GM21390 (cell line): Measurements from ENCODE around the gene COL5A1.
"Not testable (repeated sequence)": the region's sequence is repeated elsewhere in the genome, so short reads cannot be mapped to it uniquely, and the experiment has no call there.

ENCODE experiments used
- ATAC-seq: cut with Tn5 transposase; IDR thresholded peaks from one replicate; pipeline ENCODE4 v1.9.1; 2021; ENCODE audit not compliant: unreplicated experiment

The COL5A1 gene

GRCh38 chr9:134707031-134707680 lies 65.6 kb downstream of the COL5A1 start:
- ATAC-seq: no peak

- no peak for ATAC-seq
Observed at GRCh38 chr9:134707731-134708671, 66.4 kb downstream of the COL5A1 start.

GRCh38 chr9:134708672-134709038 lies 67.1 kb downstream of the COL5A1 start:
- ATAC-seq: no peak

GRCh38 chr9:134709512-134710270 lies 68.1 kb downstream of the COL5A1 start:
- ATAC-seq: no peak

GRCh38 chr9:134710271-134710540 lies 68.6 kb downstream of the COL5A1 start:
- no peak for ATAC-seq

GRCh38 chr9:134710901-134711300 lies 69.3 kb downstream of the COL5A1 start:
- no peak for ATAC-seq

GRCh38 chr9:134712243-134712642 lies 70.6 kb downstream of the COL5A1 start:
- ATAC-seq: no peak

- no peak for ATAC-seq
Observed at GRCh38 chr9:134712926-134713325, 71.3 kb downstream of the COL5A1 start.

GRCh38 chr9:134715536-134715935 lies 73.9 kb downstream of the COL5A1 start:
- ATAC-seq: not testable (repeated sequence)

- no peak for ATAC-seq
Observed at GRCh38 chr9:134716067-134716466, 74.5 kb downstream of the COL5A1 start.

- no peak for ATAC-seq
Observed at GRCh38 chr9:134717056-134717455, 75.5 kb downstream of the COL5A1 start.

GRCh38 chr9:134717924-134718645 lies 76.5 kb downstream of the COL5A1 start:
- ATAC-seq: no peak

- ATAC-seq: no peak
Observed at GRCh38 chr9:134719331-134719730, 77.7 kb downstream of the COL5A1 start.

- no peak for ATAC-seq
Observed at GRCh38 chr9:134720136-134720753, 78.6 kb downstream of the COL5A1 start.

GRCh38 chr9:134720796-134721195 lies 79.2 kb downstream of the COL5A1 start:
- ATAC-seq: no peak

GRCh38 chr9:134721344-134721743 lies 79.7 kb downstream of the COL5A1 start:
- ATAC-seq: no peak

GRCh38 chr9:134722120-134722701 lies 80.6 kb downstream of the COL5A1 start:
- no peak for ATAC-seq

- no peak for ATAC-seq
Observed at GRCh38 chr9:134723037-134723436, 81.4 kb downstream of the COL5A1 start.

GRCh38 chr9:134723491-134724190 lies 82.0 kb downstream of the COL5A1 start:
- ATAC-seq: no peak
